K562 (cell line): ENCODE data around the gene H3-3A. TPM values are rescaled to one million over a fixed set of nuclear protein-coding genes. Genes with fewer than 3 reads are reported as not detected.
A peak's percentile ranks its signal among the peaks of the same experiment; 100 is the strongest.

Experiments used
- BRD9 ChIP-seq: fragments of 450-650 bp; IDR thresholded peaks from 2 replicates; pipeline ENCODE4 v1.6.1; 2018; ENCODE audit warnings: low read depth; ENCODE audit not compliant: partially characterized antibody
- CHD1 ChIP-seq: fragments of 200-600 bp; sonication (generic); IDR thresholded peaks from one replicate; pipeline ENCODE4 v1.6.1; 2012; ENCODE audit warnings: mild to moderate bottlenecking, moderate library complexity, low read length, inconsistent platforms
- HDAC2 ChIP-seq: fragments of 450-650 bp; IDR thresholded peaks from 2 replicates; pipeline ENCODE4 v1.6.1; 2016; ENCODE audit warnings: mild to moderate bottlenecking
- MCM5 ChIP-seq: fragments of 450-650 bp; IDR thresholded peaks from 2 replicates; pipeline ENCODE4 v1.6.1; 2016; ENCODE audit warnings: low read depth
- NONO ChIP-seq, 2 experiments: fragments of 200-400 bp in 1 of 2; fragments of 450-650 bp in 1 of 2; formaldehyde crosslinking in 1 of 2; IDR thresholded peaks; 2 replicates each; pipeline ENCODE4 v1.6.1; 2017; ENCODE audit warnings: low read depth in 2 of 2, mild to moderate bottlenecking in 2 of 2, moderate library complexity in 2 of 2, low read length in 1 of 2
- PHB ChIP-seq: fragments of 250-450 bp; sonication (Bioruptor Pico); IDR thresholded peaks from 2 replicates; pipeline ENCODE4 v1.5.0; 2021
- PTBP1 ChIP-seq: fragments of 200-400 bp; formaldehyde crosslinking; IDR thresholded peaks from 2 replicates; pipeline ENCODE4 v1.6.1; 2017; ENCODE audit warnings: low read depth, low read length
- RBM25 ChIP-seq: fragments of 200-400 bp; formaldehyde crosslinking; IDR thresholded peaks from 2 replicates; pipeline ENCODE4 v1.6.1; 2018; ENCODE audit warnings: low read length, low read depth, moderate library complexity; ENCODE audit not compliant: severe bottlenecking
- SMARCC2 ChIP-seq: fragments of 450-650 bp; IDR thresholded peaks from 2 replicates; pipeline ENCODE4 v1.6.1; 2017; ENCODE audit warnings: antibody characterized with exemption, moderate library complexity, mild to moderate bottlenecking, low read depth
- SNRNP70 ChIP-seq: fragments of 200-400 bp; formaldehyde crosslinking; optimal IDR thresholded peaks from 2 replicates; pipeline ENCODE3; 2017; ENCODE audit warnings: low read depth, low read length
- TBP ChIP-seq: optimal IDR thresholded peaks from 2 replicates; pipeline ENCODE3; 2011; ENCODE audit warnings: low read depth, low read length, improper control_type of control experiment
- polyA plus RNA-seq, 8 experiments: library from polyadenylated mRNA; depleted of rRNA in 4 of 8; stranded (reverse) in 5 of 8; unstranded in 3 of 8; fragments of >200 nt; fragmentation: Nextera tagmentation in 2 of 8; fragmentation: Illumina TruSeq in 1 of 8; extraction: Ambion mirVana in 2 of 8; extraction: Trizol in 1 of 8; gene quantifications; 2 replicates each; pipeline versions ENCODE4 v1.2.1 to v1.2.3, GENCODE V29; 2011 to 2014; ENCODE audit warnings: inconsistent platforms in 1 of 8, missing spikeins in 1 of 8
- total RNA-seq, 7 experiments: library from RNA; depleted of rRNA in 6 of 7; stranded (reverse); fragments of >200 nt in 6 of 7; fragmentation: Illumina TruSeq in 2 of 7; extraction: Trizol in 2 of 7; gene quantifications; 2 replicates each; pipeline versions ENCODE4 v1.2.1 to v1.2.3, GENCODE V29; 2011 to 2021; ENCODE audit warnings: low replicate concordance in 1 of 7
- TF ChIP-seq, protein P1 (sequence below): fragments of 450-650 bp; IDR thresholded peaks from 2 replicates; pipeline ENCODE4 v1.6.1; 2018; ENCODE audit warnings: mild to moderate bottlenecking, low read depth; ENCODE audit not compliant: partially characterized antibody
- TF ChIP-seq, protein P2 (sequence below): IDR thresholded peaks from 3 replicates; pipeline ENCODE4 v1.6.1; 2011; ENCODE audit warnings: borderline replicate concordance, mild to moderate bottlenecking, moderate library complexity; ENCODE audit not compliant: insufficient read length; ENCODE audit errors: extremely low read depth
- TF ChIP-seq, protein P3 (sequence below): fragments of 450-650 bp; formaldehyde crosslinking; IDR thresholded peaks from 2 replicates; pipeline ENCODE4 v1.4.0; 2022; ENCODE audit warnings: missing genetic modification characterization
- TF ChIP-seq, protein P4 (sequence below): fragments of 200-800 bp; sonication (Bioruptor generic); IDR thresholded peaks from 2 replicates; pipeline ENCODE4 v1.6.1; 2017; ENCODE audit warnings: missing genetic modification characterization, missing compliant biosample characterization
- TF ChIP-seq, protein P5 (sequence below): fragments of 250-450 bp; sonication (Bioruptor Pico); IDR thresholded peaks from 2 replicates; pipeline ENCODE4 v1.4.0; 2020
- TF ChIP-seq, protein P6 (sequence below): IDR thresholded peaks from 3 replicates; pipeline ENCODE4 v1.6.1; 2011; ENCODE audit warnings: borderline replicate concordance, mild to moderate bottlenecking; ENCODE audit not compliant: insufficient read length, insufficient read depth

H3-3A gene
- total and polyA plus RNA-seq, 9 of the 15 experiments (the other 6 are each of a cell fraction or from before 2014, with no cell fraction given), result 426 to 1,083 (median 591) TPM

DNA sequence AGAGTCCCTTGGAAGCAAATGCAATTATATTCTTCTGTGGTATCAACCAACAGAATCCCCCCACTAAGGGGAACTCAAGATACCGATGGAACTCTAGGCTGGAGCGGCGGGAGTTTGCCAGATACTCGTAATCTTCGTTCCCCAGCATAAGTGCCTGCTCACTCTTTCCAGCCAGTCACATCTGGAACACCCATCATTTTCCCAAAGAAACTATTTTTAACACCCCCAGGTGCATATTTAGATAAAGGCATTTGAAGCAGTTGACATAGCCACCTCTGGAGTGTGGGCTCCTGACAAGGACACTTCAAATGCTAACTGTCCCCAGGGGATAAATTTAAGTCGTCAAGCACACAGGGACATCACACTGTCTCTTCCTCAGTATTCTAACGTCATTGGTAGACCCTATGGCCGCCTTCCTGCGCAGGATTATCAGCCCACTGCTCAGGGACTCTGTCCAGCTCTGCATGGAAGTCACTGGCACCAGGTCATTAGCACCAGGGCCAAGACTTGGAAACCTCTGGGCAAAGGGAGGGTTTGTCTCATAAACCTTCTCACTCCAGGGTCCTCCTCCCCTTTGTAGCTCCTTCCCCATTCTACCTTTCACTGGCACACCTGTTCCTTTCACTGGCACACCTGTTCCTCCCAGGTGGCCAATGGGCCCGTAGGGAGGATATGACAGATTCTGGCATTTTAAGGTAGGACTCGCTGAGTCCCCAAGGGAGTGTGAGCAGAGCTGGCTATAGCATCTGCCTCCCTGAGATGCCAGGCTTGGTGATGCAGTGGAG lies 48.8 kb downstream of the H3-3A start (continued):
- TF ChIP-seq, protein P1, sequence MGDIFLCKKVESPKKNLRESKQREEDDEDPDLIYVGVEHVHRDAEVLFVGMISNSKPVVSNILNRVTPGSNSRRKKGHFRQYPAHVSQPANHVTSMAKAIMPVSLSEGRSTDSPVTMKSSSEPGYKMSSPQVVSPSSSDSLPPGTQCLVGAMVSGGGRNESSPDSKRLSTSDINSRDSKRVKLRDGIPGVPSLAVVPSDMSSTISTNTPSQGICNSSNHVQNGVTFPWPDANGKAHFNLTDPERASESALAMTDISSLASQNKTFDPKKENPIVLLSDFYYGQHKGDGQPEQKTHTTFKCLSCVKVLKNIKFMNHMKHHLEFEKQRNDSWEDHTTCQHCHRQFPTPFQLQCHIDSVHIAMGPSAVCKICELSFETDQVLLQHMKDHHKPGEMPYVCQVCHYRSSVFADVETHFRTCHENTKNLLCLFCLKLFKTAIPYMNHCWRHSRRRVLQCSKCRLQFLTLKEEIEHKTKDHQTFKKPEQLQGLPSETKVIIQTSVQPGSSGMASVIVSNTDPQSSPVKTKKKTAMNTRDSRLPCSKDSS, result no peak
- TF ChIP-seq SNRNP70, result no peak
- peak; percentile 94 for TF ChIP-seq HDAC2
- TF ChIP-seq MCM5, result no peak
- TF ChIP-seq NONO (IDR thresholded peaks at IDR 0.05; ENCODE audit: low read depth in 2 of 2, low read length in 1 of 2), result peak in 1 of 2 experiments; percentile 68; a peak in 1 of 4 replicates
- TF ChIP-seq, protein P2, sequence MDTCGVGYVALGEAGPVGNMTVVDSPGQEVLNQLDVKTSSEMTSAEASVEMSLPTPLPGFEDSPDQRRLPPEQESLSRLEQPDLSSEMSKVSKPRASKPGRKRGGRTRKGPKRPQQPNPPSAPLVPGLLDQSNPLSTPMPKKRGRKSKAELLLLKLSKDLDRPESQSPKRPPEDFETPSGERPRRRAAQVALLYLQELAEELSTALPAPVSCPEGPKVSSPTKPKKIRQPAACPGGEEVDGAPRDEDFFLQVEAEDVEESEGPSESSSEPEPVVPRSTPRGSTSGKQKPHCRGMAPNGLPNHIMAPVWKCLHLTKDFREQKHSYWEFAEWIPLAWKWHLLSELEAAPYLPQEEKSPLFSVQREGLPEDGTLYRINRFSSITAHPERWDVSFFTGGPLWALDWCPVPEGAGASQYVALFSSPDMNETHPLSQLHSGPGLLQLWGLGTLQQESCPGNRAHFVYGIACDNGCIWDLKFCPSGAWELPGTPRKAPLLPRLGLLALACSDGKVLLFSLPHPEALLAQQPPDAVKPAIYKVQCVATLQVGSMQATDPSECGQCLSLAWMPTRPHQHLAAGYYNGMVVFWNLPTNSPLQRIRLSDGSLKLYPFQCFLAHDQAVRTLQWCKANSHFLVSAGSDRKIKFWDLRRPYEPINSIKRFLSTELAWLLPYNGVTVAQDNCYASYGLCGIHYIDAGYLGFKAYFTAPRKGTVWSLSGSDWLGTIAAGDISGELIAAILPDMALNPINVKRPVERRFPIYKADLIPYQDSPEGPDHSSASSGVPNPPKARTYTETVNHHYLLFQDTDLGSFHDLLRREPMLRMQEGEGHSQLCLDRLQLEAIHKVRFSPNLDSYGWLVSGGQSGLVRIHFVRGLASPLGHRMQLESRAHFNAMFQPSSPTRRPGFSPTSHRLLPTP, result no peak
- TF ChIP-seq PHB (CRISPR knock-in tag), result no peak
- TF ChIP-seq, protein P3, sequence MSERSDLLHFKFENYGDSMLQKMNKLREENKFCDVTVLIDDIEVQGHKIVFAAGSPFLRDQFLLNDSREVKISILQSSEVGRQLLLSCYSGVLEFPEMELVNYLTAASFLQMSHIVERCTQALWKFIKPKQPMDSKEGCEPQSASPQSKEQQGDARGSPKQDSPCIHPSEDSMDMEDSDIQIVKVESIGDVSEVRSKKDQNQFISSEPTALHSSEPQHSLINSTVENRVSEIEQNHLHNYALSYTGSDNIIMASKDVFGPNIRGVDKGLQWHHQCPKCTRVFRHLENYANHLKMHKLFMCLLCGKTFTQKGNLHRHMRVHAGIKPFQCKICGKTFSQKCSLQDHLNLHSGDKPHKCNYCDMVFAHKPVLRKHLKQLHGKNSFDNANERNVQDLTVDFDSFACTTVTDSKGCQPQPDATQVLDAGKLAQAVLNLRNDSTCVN (CRISPR knock-in tag), result no peak
- no peak for TF ChIP-seq CHD1
- peak; percentile 65 for TF ChIP-seq BRD9
- TF ChIP-seq, protein P4, sequence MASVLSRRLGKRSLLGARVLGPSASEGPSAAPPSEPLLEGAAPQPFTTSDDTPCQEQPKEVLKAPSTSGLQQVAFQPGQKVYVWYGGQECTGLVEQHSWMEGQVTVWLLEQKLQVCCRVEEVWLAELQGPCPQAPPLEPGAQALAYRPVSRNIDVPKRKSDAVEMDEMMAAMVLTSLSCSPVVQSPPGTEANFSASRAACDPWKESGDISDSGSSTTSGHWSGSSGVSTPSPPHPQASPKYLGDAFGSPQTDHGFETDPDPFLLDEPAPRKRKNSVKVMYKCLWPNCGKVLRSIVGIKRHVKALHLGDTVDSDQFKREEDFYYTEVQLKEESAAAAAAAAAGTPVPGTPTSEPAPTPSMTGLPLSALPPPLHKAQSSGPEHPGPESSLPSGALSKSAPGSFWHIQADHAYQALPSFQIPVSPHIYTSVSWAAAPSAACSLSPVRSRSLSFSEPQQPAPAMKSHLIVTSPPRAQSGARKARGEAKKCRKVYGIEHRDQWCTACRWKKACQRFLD (CRISPR knock-in tag), result peak; percentile 83; the same call in 1 of the 2 replicates
- no peak for TF ChIP-seq PTBP1
- TF ChIP-seq, protein P5, sequence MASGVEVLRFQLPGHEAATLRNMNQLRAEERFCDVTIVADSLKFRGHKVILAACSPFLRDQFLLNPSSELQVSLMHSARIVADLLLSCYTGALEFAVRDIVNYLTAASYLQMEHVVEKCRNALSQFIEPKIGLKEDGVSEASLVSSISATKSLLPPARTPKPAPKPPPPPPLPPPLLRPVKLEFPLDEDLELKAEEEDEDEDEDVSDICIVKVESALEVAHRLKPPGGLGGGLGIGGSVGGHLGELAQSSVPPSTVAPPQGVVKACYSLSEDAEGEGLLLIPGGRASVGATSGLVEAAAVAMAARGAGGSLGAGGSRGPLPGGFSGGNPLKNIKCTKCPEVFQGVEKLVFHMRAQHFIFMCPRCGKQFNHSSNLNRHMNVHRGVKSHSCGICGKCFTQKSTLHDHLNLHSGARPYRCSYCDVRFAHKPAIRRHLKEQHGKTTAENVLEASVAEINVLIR, result no peak; the same call in 1 of the 2 replicates
- TF ChIP-seq, protein P6, sequence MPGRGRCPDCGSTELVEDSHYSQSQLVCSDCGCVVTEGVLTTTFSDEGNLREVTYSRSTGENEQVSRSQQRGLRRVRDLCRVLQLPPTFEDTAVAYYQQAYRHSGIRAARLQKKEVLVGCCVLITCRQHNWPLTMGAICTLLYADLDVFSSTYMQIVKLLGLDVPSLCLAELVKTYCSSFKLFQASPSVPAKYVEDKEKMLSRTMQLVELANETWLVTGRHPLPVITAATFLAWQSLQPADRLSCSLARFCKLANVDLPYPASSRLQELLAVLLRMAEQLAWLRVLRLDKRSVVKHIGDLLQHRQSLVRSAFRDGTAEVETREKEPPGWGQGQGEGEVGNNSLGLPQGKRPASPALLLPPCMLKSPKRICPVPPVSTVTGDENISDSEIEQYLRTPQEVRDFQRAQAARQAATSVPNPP, result no peak
- TF ChIP-seq SMARCC2, result peak; percentile 91
- peak; percentile 55 for TF ChIP-seq TBP
- no peak for TF ChIP-seq RBM25
